SH-SY5Y (cell line): ENCODE results near the gene RBMS3.

Source experiments
- GATA2 ChIP-seq: IDR thresholded peaks from 2 replicates; pipeline ENCODE4 v1.6.1; 2011; ENCODE audit warnings: mild to moderate bottlenecking, low read depth, low read length
- GATA3 ChIP-seq: IDR thresholded peaks from 2 replicates; pipeline ENCODE4 v1.6.1; 2011; ENCODE audit warnings: low read depth, mild to moderate bottlenecking, low read length, moderate library complexity

DNA sequence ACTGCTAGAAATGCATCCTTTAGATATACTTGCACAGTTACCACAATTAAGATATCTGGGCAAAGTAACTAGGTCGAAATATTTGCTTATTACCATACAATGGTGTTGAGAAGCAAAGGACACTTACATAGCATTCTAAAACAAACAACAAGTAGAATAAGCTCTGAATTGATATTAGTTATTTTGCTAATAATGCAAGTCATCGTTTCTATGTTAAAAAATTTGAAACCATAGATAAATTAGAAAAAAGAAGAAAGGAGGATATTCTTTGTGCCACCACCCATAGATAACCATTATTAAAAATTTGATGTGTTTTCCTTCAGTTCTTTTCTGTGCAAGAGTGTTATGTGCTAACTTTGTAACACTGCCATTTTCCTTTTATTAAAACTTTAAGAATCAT lies 435.3 kb downstream of the RBMS3 start:
- TF ChIP-seq GATA2 (no peak), GATA3 (no peak)
